OCI-LY3 (cell line): ENCODE measurements around the gene MYCBP2.

Source experiments
- CTCF ChIP-seq: fragments of 200-600, 300-600 bp; sonication (generic); IDR thresholded peaks from 2 replicates; pipeline ENCODE4 v1.5.1; 2014; ENCODE audit warnings: antibody characterized with exemption, low read length, low read depth
- EZH2phosphoT487 ChIP-seq: fragments of 200-600 bp; shearing (Covaris generic); IDR thresholded peaks from 2 replicates; pipeline ENCODE4 v1.6.1; 2018; ENCODE audit warnings: antibody characterized with exemption, mixed run types, low read depth

DNA sequence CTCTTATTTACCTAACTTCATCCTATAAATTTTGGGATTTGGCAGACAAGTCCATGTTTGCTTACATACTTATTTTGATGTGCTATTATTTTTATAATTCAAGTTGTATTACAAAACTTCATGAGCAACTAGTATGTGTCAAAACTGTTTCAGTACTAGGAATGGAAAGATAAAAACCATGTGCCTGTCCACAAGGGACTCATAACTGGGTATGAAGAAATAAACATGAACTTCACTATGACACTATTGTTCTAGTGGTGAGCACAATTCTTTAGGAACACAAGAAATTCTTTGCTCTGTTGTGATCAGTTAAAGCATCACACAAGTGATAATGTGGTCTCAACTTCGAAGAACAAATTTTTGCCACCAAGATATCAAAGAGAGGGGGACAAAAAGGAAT lies 202.5 kb downstream of the MYCBP2 start:
- TF ChIP-seq CTCF = no peak
- TF ChIP-seq EZH2phosphoT487 = no peak
